ENCODE results near the gene LSM14B. TPM values are rescaled to one million over a fixed set of nuclear protein-coding genes. Genes with fewer than 3 reads are reported as not detected.

The LSM14B gene
- total and polyA plus RNA-seq, 3 donors from 2014 or later = 91.0 to 137 (median 116) TPM

DNA sequence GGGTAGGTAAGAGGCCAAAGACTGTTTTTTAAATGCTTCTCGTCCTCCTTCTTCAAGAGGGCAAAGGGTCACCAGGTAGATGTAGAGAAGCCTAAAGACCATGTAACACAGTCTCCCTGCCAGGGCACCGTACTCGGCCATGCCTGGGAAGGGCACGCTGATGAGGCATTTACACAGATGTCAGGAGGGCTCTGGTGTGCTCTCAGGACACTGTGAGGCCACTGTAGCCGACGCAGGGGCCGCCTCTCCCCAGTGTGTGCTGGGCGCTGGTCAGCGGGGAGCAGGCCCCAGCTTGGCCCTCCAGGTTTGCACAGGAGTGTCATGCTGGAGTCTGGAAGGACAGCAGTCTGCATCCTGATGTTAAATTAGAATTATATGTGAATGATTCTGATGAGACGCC is 53.4 kb downstream of the LSM14B start:
- no peaks in the 10 kb centered on the region for H3K36me3 ChIP-seq (ENCODE audit: low read depth, missing control alignments)
- no peak overlapping the region for H3K27ac ChIP-seq
- intact Hi-C loops (cut with DNase I; ENCODE audit: low total_unique reads) = no loop called here
- H3K27me3 ChIP-seq = no peaks in the 10 kb centered on the region
- DNase-seq = no peak
- H3K4me1 ChIP-seq = no peaks in the 10 kb centered on the region
- TF ChIP-seq, protein P1, sequence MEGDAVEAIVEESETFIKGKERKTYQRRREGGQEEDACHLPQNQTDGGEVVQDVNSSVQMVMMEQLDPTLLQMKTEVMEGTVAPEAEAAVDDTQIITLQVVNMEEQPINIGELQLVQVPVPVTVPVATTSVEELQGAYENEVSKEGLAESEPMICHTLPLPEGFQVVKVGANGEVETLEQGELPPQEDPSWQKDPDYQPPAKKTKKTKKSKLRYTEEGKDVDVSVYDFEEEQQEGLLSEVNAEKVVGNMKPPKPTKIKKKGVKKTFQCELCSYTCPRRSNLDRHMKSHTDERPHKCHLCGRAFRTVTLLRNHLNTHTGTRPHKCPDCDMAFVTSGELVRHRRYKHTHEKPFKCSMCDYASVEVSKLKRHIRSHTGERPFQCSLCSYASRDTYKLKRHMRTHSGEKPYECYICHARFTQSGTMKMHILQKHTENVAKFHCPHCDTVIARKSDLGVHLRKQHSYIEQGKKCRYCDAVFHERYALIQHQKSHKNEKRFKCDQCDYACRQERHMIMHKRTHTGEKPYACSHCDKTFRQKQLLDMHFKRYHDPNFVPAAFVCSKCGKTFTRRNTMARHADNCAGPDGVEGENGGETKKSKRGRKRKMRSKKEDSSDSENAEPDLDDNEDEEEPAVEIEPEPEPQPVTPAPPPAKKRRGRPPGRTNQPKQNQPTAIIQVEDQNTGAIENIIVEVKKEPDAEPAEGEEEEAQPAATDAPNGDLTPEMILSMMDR (IDR thresholded peaks at IDR 0.05) = no peak
- WGBS, 2 donors = 86 to 95% methylated on average over 10 of the region's 10 CpGs
- no peaks in the 10 kb centered on the region for H3K9me3 ChIP-seq
- no peak overlapping the region for H3K4me3 ChIP-seq

DNA sequence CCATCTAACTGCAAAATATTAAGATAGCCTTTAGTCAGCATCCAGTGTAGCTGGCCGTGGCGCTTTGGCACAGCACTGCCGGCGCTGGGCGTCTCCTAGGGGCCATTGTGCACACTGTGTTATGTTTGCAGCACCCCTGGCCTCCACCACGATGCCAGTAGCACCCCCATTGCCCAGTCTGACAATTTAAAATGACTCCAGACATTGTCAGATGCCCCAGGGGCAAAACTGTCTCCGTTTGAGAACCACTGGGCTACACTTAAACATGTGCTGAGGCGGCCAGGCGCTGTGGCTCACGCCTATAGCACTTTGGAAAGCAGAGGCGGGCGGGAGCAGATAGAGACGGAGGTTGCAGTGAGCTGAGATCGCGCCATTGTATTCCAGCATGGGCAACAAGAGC is 54.6 kb downstream of the LSM14B start:
- intact Hi-C loops (cut with DNase I; ENCODE audit: low total_unique reads) = no loop called here
- 87 to 91% methylated on average over 15 of the region's 15 CpGs for WGBS, 2 donors

DNA sequence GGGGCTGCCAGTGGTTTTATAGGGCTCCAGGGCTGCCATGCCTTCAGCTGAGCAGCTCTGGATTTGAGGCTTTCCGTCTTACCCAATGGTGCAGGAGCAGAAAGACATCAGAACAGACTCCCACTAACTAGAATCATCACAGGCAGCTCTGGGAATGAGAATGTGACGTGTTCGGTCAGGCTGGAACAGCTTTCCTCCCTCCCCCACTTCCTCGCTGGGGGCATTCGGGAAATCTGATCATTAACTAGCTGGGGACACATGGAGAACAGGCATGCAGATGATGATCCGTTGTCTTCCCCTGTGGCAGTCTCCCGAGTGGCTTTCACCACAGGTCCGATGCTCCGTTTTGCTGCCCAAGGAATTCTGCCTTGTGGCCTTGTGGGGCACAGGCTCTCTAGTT is 55.0 kb downstream of the LSM14B start:
- Histone ChIP-seq H3K9me3 (no peaks in the 10 kb centered on the region), H3K4me3 (no peak overlapping the region), H3K27ac (no peak overlapping the region), H3K27me3 (no peaks in the 10 kb centered on the region), H3K4me1 (peaks cover 3% of the 10 kb centered on the region), H3K36me3 (ENCODE audit: low read depth, missing control alignments) (no peaks in the 10 kb centered on the region)
- 87 to 89% methylated on average over 9 of the region's 9 CpGs for WGBS, 2 donors
- no peak for DNase-seq
- TF ChIP-seq POLR2A (IDR thresholded peaks at IDR 0.05) = no peak
- TF ChIP-seq, protein P1 (IDR thresholded peaks at IDR 0.05) = no peak
- intact Hi-C loops (cut with DNase I; ENCODE audit: low total_unique reads) = no loop called here

More for the DNA sequence above, 54.6 kb downstream of the LSM14B start:
- H3K9me3 ChIP-seq = no peaks in the 10 kb centered on the region
- H3K27ac ChIP-seq = no peak overlapping the region
- H3K4me3 ChIP-seq = no peak overlapping the region
- H3K27me3 ChIP-seq = no peaks in the 10 kb centered on the region
- TF ChIP-seq, protein P1 (IDR thresholded peaks at IDR 0.05) = no peak
- TF ChIP-seq POLR2A (IDR thresholded peaks at IDR 0.05) = no peak
- DNase-seq = no peak
- H3K36me3 ChIP-seq (ENCODE audit: low read depth, missing control alignments) = no peaks in the 10 kb centered on the region
- no peaks in the 10 kb centered on the region for H3K4me1 ChIP-seq

DNA sequence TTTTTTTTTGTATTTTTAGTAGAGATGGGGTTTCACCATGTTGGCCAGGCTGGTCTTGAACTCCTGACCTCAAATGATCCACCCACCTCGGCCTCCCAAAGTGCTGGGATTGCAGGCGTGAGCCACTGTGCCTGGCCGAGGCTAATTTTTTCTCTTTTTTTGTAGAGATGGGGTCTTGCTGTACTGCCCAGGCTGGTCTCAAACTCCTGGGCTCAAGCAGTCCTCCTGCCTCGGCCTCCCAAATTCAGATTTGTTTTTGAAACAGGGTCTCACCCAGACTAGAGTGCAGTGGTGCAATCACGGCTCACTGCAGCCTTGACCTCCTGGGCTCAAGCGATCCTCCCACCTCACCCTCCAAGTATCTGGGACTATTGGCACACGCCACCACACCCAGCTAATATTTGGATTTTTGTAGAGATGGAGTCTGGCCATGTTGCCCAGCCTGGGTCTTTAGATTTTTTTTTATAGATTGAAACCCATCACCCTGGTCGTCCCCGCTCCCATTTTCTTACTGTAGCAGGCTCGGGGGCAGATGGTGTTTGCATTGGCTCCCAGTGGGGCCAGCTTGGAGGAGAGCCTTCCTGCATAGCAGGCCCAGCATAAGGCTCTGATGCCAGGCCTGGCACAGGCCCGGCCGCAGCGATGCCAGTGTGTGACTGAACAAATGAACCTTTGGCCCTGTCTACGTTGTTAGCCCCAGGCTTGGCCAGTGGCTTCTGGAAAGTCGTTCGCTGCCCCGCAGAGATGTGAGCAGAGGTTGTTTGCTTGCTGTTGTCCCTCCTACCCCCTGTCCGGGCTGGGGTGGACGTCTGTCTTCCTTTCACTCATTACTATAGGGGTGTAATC is 56.3 kb downstream of the LSM14B start:
- Histone ChIP-seq H3K27me3 (no peaks in the 10 kb centered on the region), H3K27ac (no peak overlapping the region), H3K9me3 (no peaks in the 10 kb centered on the region), H3K4me3 (no peak overlapping the region), H3K4me1 (peaks cover 6% of the 10 kb centered on the region), H3K36me3 (ENCODE audit: low read depth, missing control alignments) (no peaks in the 10 kb centered on the region)
- 83 to 92% methylated on average over 14 to 19 of the region's 19 CpGs for WGBS, 2 donors
- intact Hi-C loops (cut with DNase I; ENCODE audit: low total_unique reads) = no loop called here
- TF ChIP-seq, protein P1 (IDR thresholded peaks at IDR 0.05) = no peak
- no peak for TF ChIP-seq POLR2A (IDR thresholded peaks at IDR 0.05)
- no peak for DNase-seq

DNA sequence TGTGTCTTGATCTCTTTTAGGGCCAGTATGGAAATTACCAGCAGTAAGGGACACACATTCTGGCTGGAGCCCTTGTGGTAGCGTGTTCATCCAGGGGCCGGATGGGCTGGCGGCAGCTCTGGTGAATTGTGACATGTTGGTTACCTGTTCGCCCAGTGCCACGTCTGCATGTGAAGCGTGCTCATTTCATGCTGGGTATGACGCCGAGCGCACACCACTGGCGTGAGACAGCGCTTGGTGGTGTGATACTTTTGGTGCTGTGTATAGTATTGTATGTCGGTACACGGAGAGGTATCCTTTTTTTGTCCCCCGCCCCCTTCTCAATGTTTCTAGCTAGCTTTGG is 56.9 kb downstream of the LSM14B start:
- H3K27ac ChIP-seq = no peak overlapping the region
- no peaks in the 10 kb centered on the region for H3K36me3 ChIP-seq (ENCODE audit: low read depth, missing control alignments)
- WGBS, 2 donors = 96 to 97% methylated on average over 14 of the region's 14 CpGs
- no peak for TF ChIP-seq POLR2A (IDR thresholded peaks at IDR 0.05)
- TF ChIP-seq, protein P1 (IDR thresholded peaks at IDR 0.05) = no peak
- H3K4me3 ChIP-seq = no peak overlapping the region
- DNase-seq = no peak
- H3K4me1 ChIP-seq = peaks cover 12% of the 10 kb centered on the region
- no peaks in the 10 kb centered on the region for H3K9me3 ChIP-seq
- intact Hi-C loops (cut with DNase I; ENCODE audit: low total_unique reads) = no loop called here
- no peaks in the 10 kb centered on the region for H3K27me3 ChIP-seq

Measured in testis (tissue), 3 donors.